GM12878 (cell line): Measurements from ENCODE around the gene HSD11B1L.

Experiments
- EZH2 ChIP-seq: IDR thresholded peaks from 2 replicates; pipeline ENCODE4 v1.6.1; 2012; ENCODE audit warnings: low read depth, mild to moderate bottlenecking, control low read depth, inconsistent platforms, low read length, borderline replicate concordance; ENCODE audit not compliant: control insufficient read depth
- POLR2A ChIP-seq: IDR thresholded peaks from 2 replicates; pipeline ENCODE4 v1.6.1; 2011; ENCODE audit warnings: low read depth, mild to moderate bottlenecking, low read length
- RCOR1 ChIP-seq: conservative IDR thresholded peaks from 2 replicates; pipeline ENCODE4 v1.6.1; 2012; ENCODE audit warnings: low read depth, low read length, improper control_type of control experiment
- TF ChIP-seq, protein P1 (sequence below): IDR thresholded peaks from 2 replicates; pipeline ENCODE4 v1.6.1; 2011; ENCODE audit warnings: borderline replicate concordance, low read depth, mild to moderate bottlenecking, moderate library complexity, mixed read lengths, low read length; ENCODE audit not compliant: insufficient read depth; ENCODE audit errors: extremely low read length

DNA sequence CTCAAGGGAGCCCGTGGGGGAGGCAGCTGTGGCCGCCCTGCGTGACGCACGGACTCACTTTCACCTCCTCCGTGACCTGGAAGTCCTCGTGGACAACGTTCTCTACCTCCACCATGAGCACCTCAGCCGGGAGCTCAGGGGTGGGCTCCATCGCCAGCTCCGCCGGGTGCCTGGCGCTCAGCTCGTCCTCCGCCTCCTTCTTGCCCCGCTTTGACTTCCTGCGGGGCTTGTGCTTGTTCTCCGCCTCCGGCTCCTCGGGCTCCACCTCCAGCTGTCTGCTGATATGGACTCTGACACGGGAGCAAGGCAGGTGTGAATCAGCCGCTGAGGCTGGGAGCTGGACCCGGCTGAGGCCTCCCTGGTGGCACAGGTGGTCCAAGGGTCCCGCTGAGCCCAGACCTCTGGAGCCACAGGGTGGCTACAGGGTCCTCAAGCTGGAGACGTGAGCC lies 30.9 kb downstream of the HSD11B1L start:
- TF ChIP-seq POLR2A (peak; percentile 35; the same call in 1 of the 2 replicates), RCOR1 (no peak), EZH2 (no peak)
- TF ChIP-seq, protein P1, sequence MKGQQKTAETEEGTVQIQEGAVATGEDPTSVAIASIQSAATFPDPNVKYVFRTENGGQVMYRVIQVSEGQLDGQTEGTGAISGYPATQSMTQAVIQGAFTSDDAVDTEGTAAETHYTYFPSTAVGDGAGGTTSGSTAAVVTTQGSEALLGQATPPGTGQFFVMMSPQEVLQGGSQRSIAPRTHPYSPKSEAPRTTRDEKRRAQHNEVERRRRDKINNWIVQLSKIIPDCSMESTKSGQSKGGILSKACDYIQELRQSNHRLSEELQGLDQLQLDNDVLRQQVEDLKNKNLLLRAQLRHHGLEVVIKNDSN = no peak
